Aorta (tissue), 5 donors: Measurements from ENCODE around the gene MAGEL2. TPM values are rescaled to one million over a fixed set of nuclear protein-coding genes. Genes with fewer than 3 reads are reported as not detected.

Experiments used
- ATAC-seq: fragments of 200-7000 bp; cut with Tn5 transposase; one replicate; pipeline ENCODE4 v1.9.1; 2022; ENCODE audit warnings: moderate library complexity; ENCODE audit not compliant: low FRiP score
- DNase-seq, 2 donors: peaks; one replicate each; pipeline ENCODE4 v3.0.0-alpha.2; 2020
- H3K27ac ChIP-seq, 2 donors: one replicate each; pipeline ENCODE4 v1.5.1; 2013; ENCODE audit warnings: low read length in 2 of 2, mild to moderate bottlenecking in 2 of 2, moderate library complexity in 2 of 2, control low read depth in 1 of 2, inconsistent platforms in 1 of 2, low read depth in 1 of 2
- H3K27me3 ChIP-seq, 2 donors: one replicate each; pipeline ENCODE4 v1.6.1; 2013; ENCODE audit warnings: control low read depth in 1 of 2, low read length in 1 of 2, mild to moderate bottlenecking in 1 of 2, moderate library complexity in 1 of 2; ENCODE audit not compliant: insufficient read depth in 2 of 2, control insufficient read depth in 1 of 2
- H3K36me3 ChIP-seq, 2 donors: one replicate each; pipeline ENCODE4 v1.6.1; 2013; ENCODE audit warnings: control low read depth in 1 of 2, low read length in 1 of 2, mild to moderate bottlenecking in 1 of 2; ENCODE audit not compliant: insufficient read depth in 2 of 2, control insufficient read depth in 1 of 2
- H3K4me1 ChIP-seq, 2 donors: one replicate each; pipeline ENCODE4 v1.6.1; 2013; ENCODE audit warnings: low read length in 2 of 2, control low read depth in 1 of 2, mild to moderate bottlenecking in 1 of 2, moderate library complexity in 1 of 2; ENCODE audit not compliant: insufficient read depth in 2 of 2, control insufficient read depth in 1 of 2
- H3K4me3 ChIP-seq, 2 donors: one replicate each; pipeline ENCODE4 v1.5.1; 2013; ENCODE audit warnings: low read length in 2 of 2, control low read depth in 1 of 2, mild to moderate bottlenecking in 1 of 2
- H3K9me3 ChIP-seq: one replicate; pipeline ENCODE4 v1.6.1; 2013; ENCODE audit warnings: mild to moderate bottlenecking, low read length; ENCODE audit not compliant: control insufficient read depth
- WGBS, 2 donors: extraction: QIAGEN DNeasy Blood & Tissue Kit; methylation state at CpG; one replicate each; pipeline ENCODE4 v1.1.7; 2013; 5-methylcytosine and 5-hydroxymethylcytosine counted together
- intact Hi-C, 2 donors: fragments of 100-400 bp; cut with DNase I; formaldehyde crosslinking; loops; one replicate each; pipeline versions ENCODE4 v1.14.2 to v1.15.0; 2022
- polyA plus RNA-seq, 2 donors: library from polyadenylated mRNA; stranded (reverse); fragments of 200-250 nt; gene quantifications; one replicate each; pipeline ENCODE4 v1.2.3, GENCODE V29; 2013
- total RNA-seq, 2 donors: library from RNA; stranded (reverse); fragmentation: NEBNext Ultra II Directional; extraction: Animal tissue kit (Norgen Biotek cat#: 25700); gene quantifications; one replicate each; pipeline ENCODE4 v1.2.1, GENCODE V29; 2021
- donor health status: healthy with polysubstance abuse.
- donor health status: Bipolar disorder and iron deficiency.
- donor health status: DM: no; HTN: no; CAD: no.
- donor health status: DM: no; HTN: no; CAD: no.
- donor health status: DM: yes; HTN: yes; CAD: no.

The MAGEL2 gene
- total and polyA plus RNA-seq, 4 donors, result 0.10 to 0.27 (median 0.13) TPM; not detected in 1

- Histone ChIP-seq H3K27ac (no peak overlapping the region), H3K4me3 (no peak overlapping the region), H3K36me3 (no peaks in the 10 kb centered on the region), H3K4me1 (no peaks in the 10 kb centered on the region), H3K9me3 (no peaks in the 10 kb centered on the region), H3K27me3 (no peaks in the 10 kb centered on the region)
- 85 to 95% methylated on average over 1 of the region's 1 CpG for whole genome bisulfite sequencing, 2 donors
- intact Hi-C loops, result no loop called here
- DNase-seq (no peak), ATAC-seq (no peak)
These were observed 23.3 kb upstream of the MAGEL2 start for GRCh38 chr15:23670970-23671369.

GRCh38 chr15:23663232-23663631 lies 15.6 kb upstream of the MAGEL2 start:
- 48 to 53% methylated on average over 2 of the region's 2 CpGs for WGBS, 2 donors
- no peak overlapping the region for H3K4me3 ChIP-seq
- no peak overlapping the region for H3K27ac ChIP-seq
- no peaks in the 10 kb centered on the region for H3K36me3 ChIP-seq
- H3K9me3 ChIP-seq, result no peaks in the 10 kb centered on the region
- peaks cover 0 to 1% of the 10 kb centered on the region in 2 donors for H3K27me3 ChIP-seq
- DNase-seq (no peak), ATAC-seq (no peak)
- intact Hi-C loops, result no loop called here
- H3K4me1 ChIP-seq, result no peaks in the 10 kb centered on the region

DNA sequence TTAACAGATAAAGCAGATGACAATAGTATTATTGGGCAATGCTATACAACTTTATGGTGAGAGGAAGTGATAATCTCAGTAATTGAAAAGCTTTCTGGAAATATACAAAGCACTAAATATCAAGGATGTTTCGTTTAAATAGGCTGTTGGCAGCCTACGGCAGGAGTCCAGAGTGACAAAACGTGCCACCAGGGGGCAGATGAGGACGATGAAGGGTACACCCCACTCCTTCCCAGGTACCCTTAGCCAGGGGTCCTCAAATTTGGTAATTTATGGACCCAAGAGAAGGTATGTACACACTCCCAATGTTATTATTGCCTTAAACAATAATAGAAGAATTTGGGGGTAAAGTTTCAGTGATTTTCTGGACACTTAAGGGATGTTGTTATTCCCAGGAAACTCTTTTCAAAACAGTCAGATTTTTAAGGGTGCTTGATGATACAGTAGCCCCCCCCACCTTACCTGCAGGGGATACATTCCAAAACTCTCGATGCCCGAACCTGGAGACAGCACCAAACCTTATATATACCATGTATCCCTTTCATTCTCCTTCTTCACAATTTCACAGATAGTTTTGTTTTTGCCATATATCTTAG lies 1.4 kb upstream of the MAGEL2 start:
- DNase-seq (no peak), ATAC-seq (no peak)
- intact Hi-C loops, result loop anchor here in 1 of 2 donors (10.0 kb wide), 1 partner anchor 226 kb away; no protein-coding TSS in a partner anchor
- no peaks in the 10 kb centered on the region for H3K36me3 ChIP-seq
- H3K27me3 ChIP-seq, result no peaks in the 10 kb centered on the region
- WGBS, 2 donors, result 26 to 28% methylated on average over 6 of the region's 6 CpGs
- no peaks in the 10 kb centered on the region for H3K9me3 ChIP-seq
- no peak overlapping the region for H3K27ac ChIP-seq
- H3K4me1 ChIP-seq, result no peaks in the 10 kb centered on the region
- H3K4me3 ChIP-seq, result no peak overlapping the region

GRCh38 chr15:23647001-23647295 lies 719 bp downstream of the MAGEL2 start:
- intact Hi-C loops, result loop anchor here in 1 of 2 donors (10.0 kb wide), 1 partner anchor 228 kb away; no protein-coding TSS in a partner anchor
- no peaks in the 10 kb centered on the region for H3K4me1 ChIP-seq
- ATAC-seq, result no peak
- no peak for DNase-seq
- no peaks in the 10 kb centered on the region for H3K27me3 ChIP-seq
- no peak overlapping the region for H3K27ac ChIP-seq
- no peaks in the 10 kb centered on the region for H3K9me3 ChIP-seq
- no peak overlapping the region for H3K4me3 ChIP-seq
- WGBS, 2 donors, result 64 to 82% methylated on average over 14 to 17 of the region's 17 CpGs
- no peaks in the 10 kb centered on the region for H3K36me3 ChIP-seq

GRCh38 chr15:23646165-23647000 lies 1.3 kb downstream of the MAGEL2 start:
- Histone ChIP-seq H3K9me3 (no peaks in the 10 kb centered on the region), H3K27me3 (no peaks in the 10 kb centered on the region), H3K4me3 (no peak overlapping the region), H3K36me3 (no peaks in the 10 kb centered on the region), H3K27ac (no peak overlapping the region), H3K4me1 (no peaks in the 10 kb centered on the region)
- intact Hi-C loops, result loop anchor here in 1 of 2 donors (10.0 kb wide), 1 partner anchor 228 kb away; no protein-coding TSS in a partner anchor
- peak in 1 of 2 donors; percentile 71 for DNase-seq
- no peak for ATAC-seq
- WGBS, 2 donors, result 95 to 96% methylated on average over 48 to 51 of the region's 51 CpGs

- no peaks in the 10 kb centered on the region for H3K36me3 ChIP-seq
- DNase-seq (no peak), ATAC-seq (no peak)
- H3K27me3 ChIP-seq, result no peaks in the 10 kb centered on the region
- no peaks in the 10 kb centered on the region for H3K9me3 ChIP-seq
- H3K27ac ChIP-seq, result no peak overlapping the region
- intact Hi-C loops, result loop anchor here in 1 of 2 donors (10.0 kb wide), 1 partner anchor 229 kb away; no protein-coding TSS in a partner anchor
- H3K4me3 ChIP-seq, result no peak overlapping the region
- no peaks in the 10 kb centered on the region for H3K4me1 ChIP-seq
- 86 to 89% methylated on average over 39 to 40 of the region's 40 CpGs for WGBS, 2 donors
These were observed 2.1 kb downstream of the MAGEL2 start for GRCh38 chr15:23645371-23646164.

GRCh38 chr15:23644829-23645228 lies 2.8 kb downstream of the MAGEL2 start:
- WGBS, 2 donors, result 90 to 92% methylated on average over 13 of the region's 13 CpGs

GRCh38 chr15:23642413-23643044 lies 5.1 kb downstream of the MAGEL2 start:
- H3K27ac ChIP-seq, result no peak overlapping the region
- WGBS, 2 donors, result 16 to 19% methylated on average over 13 of the region's 13 CpGs
- H3K4me3 ChIP-seq, result no peak overlapping the region
- no peaks in the 10 kb centered on the region for H3K27me3 ChIP-seq
- DNase-seq (no peak), ATAC-seq (peak; percentile 58)
- intact Hi-C loops, result loop anchor here (5.0 to 10.0 kb wide), 2 partner anchors 230 to 232 kb away; no protein-coding TSS in a partner anchor
- H3K4me1 ChIP-seq, result no peaks in the 10 kb centered on the region
- no peaks in the 10 kb centered on the region for H3K36me3 ChIP-seq
- no peaks in the 10 kb centered on the region for H3K9me3 ChIP-seq

More at GRCh38 chr15:23644829-23645228, 2.8 kb downstream of the MAGEL2 start:
- Histone ChIP-seq H3K27ac (no peak overlapping the region), H3K27me3 (no peaks in the 10 kb centered on the region), H3K9me3 (no peaks in the 10 kb centered on the region), H3K4me3 (no peak overlapping the region), H3K36me3 (no peaks in the 10 kb centered on the region), H3K4me1 (no peaks in the 10 kb centered on the region)
- intact Hi-C loops, result loop anchor here (5.0 to 10.0 kb wide), 2 partner anchors 227 to 230 kb away; no protein-coding TSS in a partner anchor
- ATAC-seq, result no peak
- DNase-seq, result peak in 1 of 2 donors; percentile 68
